HepG2 (cell line): Measurements from ENCODE around the gene PTAFR. TPM values are rescaled to one million over a fixed set of nuclear protein-coding genes. Genes with fewer than 3 reads are reported as not detected.

Experiments
- ATAC-seq: fragments of 200-7000 bp; cut with Tn5 transposase; 3 replicates; pipeline ENCODE4 v1.9.1; 2020; ENCODE audit warnings: mild to moderate bottlenecking, moderate library complexity
- BruUV-seq: library from RNA; stranded (reverse); fragments of 400-500 nt; replicated peaks from 2 replicates; lab custom pipeline; 2021; lab: Mats Ljungman, UMichigan
- CTCF ChIA-PET: fragments of 300-600 bp; formaldehyde crosslinking; extraction: SDS; loops from one replicate; lab custom pipeline; 2021; ENCODE audit warnings: low total read pairs, inconsistent platforms, low intra/inter-chr PET ratio; lab: Yijun Ruan, JAX
- POLR2A ChIA-PET: fragments of 350-600 bp; sonication (Branson Sonifier 250); formaldehyde crosslinking; loops from one replicate; lab custom pipeline; 2020; ENCODE audit warnings: antibody characterized with exemption, inconsistent platforms; lab: Yijun Ruan, JAX
- DNase-seq: peaks from one replicate; pipeline ENCODE4 v3.0.0-alpha.2; 2015; ENCODE audit warnings: low spot score
- FAIRE-seq: peaks from 3 replicates; lab custom pipeline; 2011; peaks lifted over from hg19 to GRCh38; lab: Jason Lieb, UNC
- H2AFZ ChIP-seq: one replicate; pipeline ENCODE4 v1.6.1; 2011; ENCODE audit warnings: low read length, inconsistent platforms
- H3K27ac ChIP-seq: fragments of 300-600 bp; 3 replicates; pipeline ENCODE4 v1.8.0; 2011; ENCODE audit warnings: mixed run types, mild to moderate bottlenecking, mixed read lengths, low read length, inconsistent platforms; ENCODE audit not compliant: insufficient read depth; ENCODE audit errors: extremely low read length
- H3K27me3 ChIP-seq, 2 experiments: fragments of 200-600 bp in 1 of 2; 2 replicates in 1 of 2; 3 replicates in 1 of 2; pipeline versions ENCODE4 v1.6.0 to v1.8.0; 2011; ENCODE audit warnings: low read length in 2 of 2, mild to moderate bottlenecking in 2 of 2, moderate library complexity in 2 of 2, inconsistent platforms in 1 of 2; ENCODE audit not compliant: insufficient read depth in 2 of 2, control insufficient read depth in 1 of 2
- H3K36me3 ChIP-seq, 2 experiments: fragments of 200-600 bp in 1 of 2; replicated peaks in 1 of 2; 2 replicates in 1 of 2; 3 replicates in 1 of 2; pipeline versions ENCODE4 v1.5.1 to v1.8.0; 2011; ENCODE audit warnings: low read length in 2 of 2, inconsistent platforms in 1 of 2; ENCODE audit not compliant: insufficient read depth in 2 of 2, control insufficient read depth in 1 of 2
- H3K4me1 ChIP-seq: 2 replicates; pipeline ENCODE4 v1.5.1; 2012; ENCODE audit warnings: low read length, inconsistent platforms; ENCODE audit not compliant: insufficient read depth
- H3K4me2 ChIP-seq: 2 replicates; pipeline ENCODE4 v1.6.0; 2011; ENCODE audit warnings: low read depth, low read length, inconsistent platforms
- H3K4me3 ChIP-seq, 3 experiments: fragments of 200-600 bp in 1 of 3; sonication (generic), shearing (Covaris generic) in 1 of 3; replicated peaks in 1 of 3; 2 replicates each; pipeline ENCODE4 v1.5.1; 2011 to 2016; ENCODE audit warnings: low read length in 3 of 3, inconsistent platforms in 2 of 3, low read depth in 2 of 3, mild to moderate bottlenecking in 2 of 3, control low read depth in 1 of 3, mixed read lengths in 1 of 3; ENCODE audit not compliant: insufficient read depth in 1 of 3
- H3K79me2 ChIP-seq: one replicate; pipeline ENCODE4 v1.6.1; 2011; ENCODE audit warnings: low read length, inconsistent platforms; ENCODE audit not compliant: insufficient read depth
- H3K9ac ChIP-seq: 2 replicates; pipeline ENCODE4 v1.6.0; 2011; ENCODE audit warnings: mild to moderate bottlenecking, low read depth, low read length, inconsistent platforms; ENCODE audit not compliant: insufficient read depth
- H3K9me3 ChIP-seq: 2 replicates; pipeline ENCODE4 v1.5.1; 2012; ENCODE audit warnings: mild to moderate bottlenecking, low read length
- H4K20me1 ChIP-seq: 2 replicates; pipeline ENCODE4 v1.6.0; 2011; ENCODE audit warnings: inconsistent platforms, mild to moderate bottlenecking, low read length, moderate library complexity; ENCODE audit not compliant: insufficient read depth
- ARHGAP35 ChIP-seq: sonication (generic); formaldehyde crosslinking; IDR thresholded peaks from 2 replicates; pipeline ENCODE4 v1.9.0; 2022; ENCODE audit warnings: mild to moderate bottlenecking, inconsistent platforms, moderate library complexity, missing genetic modification reagents, borderline replicate concordance
- CTCF ChIP-seq: sonication (generic); formaldehyde crosslinking; IDR thresholded peaks from 2 replicates; pipeline ENCODE4 v1.5.0; 2020; ENCODE audit warnings: mild to moderate bottlenecking, missing genetic modification reagents, moderate library complexity
- ZNF281 ChIP-seq: sonication (generic); formaldehyde crosslinking; IDR thresholded peaks from 2 replicates; pipeline ENCODE4 v1.4.0; 2020; ENCODE audit warnings: missing genetic modification reagents, borderline replicate concordance
- WGBS: methylation state at CpG from one replicate; pipeline ENCODE4 v1.1.6; 2017; ENCODE audit warnings: low lambda C conversion rate; 5-methylcytosine and 5-hydroxymethylcytosine counted together
- in situ Hi-C: cut with HindIII; loops from 2 replicates; pipeline ENCODE4 v1.10.0; 2017; ENCODE audit warnings: low pct_unique_long_range_greater_than_20kb; ENCODE audit not compliant: extremely low pct_ligation_motif_present
- intact Hi-C: fragments of 100-400 bp; cut with micrococcal nuclease; formaldehyde crosslinking; loops from one replicate; pipeline ENCODE4 v1.10.0; 2022; ENCODE audit not compliant: unreplicated experiment
- polyA plus RNA-seq, 8 experiments: library from polyadenylated mRNA; depleted of rRNA in 3 of 8; stranded (reverse) in 7 of 8; unstranded in 1 of 8; fragments of >200 nt; fragmentation: Illumina TruSeq in 4 of 8; extraction: Trizol in 4 of 8; gene quantifications; 2 replicates each; pipeline versions ENCODE4 v1.2.1 to v1.2.3, GENCODE V29; 2011 to 2016; ENCODE audit warnings: low read depth in 4 of 8, missing spikeins in 1 of 8, mixed read lengths in 1 of 8; ENCODE audit not compliant: insufficient read depth in 1 of 8
- total RNA-seq, 5 experiments: library from RNA; depleted of rRNA; stranded (reverse); fragments of >200 nt; fragmentation: Illumina TruSeq; extraction: Trizol; gene quantifications; 2 replicates each; pipeline ENCODE4 v1.2.3, GENCODE V29; 2016; ENCODE audit warnings: low read depth in 1 of 5

Gene PTAFR
- total and polyA plus RNA-seq, 2 of the 13 experiments (the other 11 are each of a cell fraction or from before 2014, with no cell fraction given): 0.27 to 24.0 TPM

GRCh38 chr1:28148880-28149195 is 27.7 kb downstream of the PTAFR start (continued):
- TF ChIP-seq CTCF (CRISPR knock-in tag): no peak

GRCh38 chr1:28147264-28148094 is 29.0 kb downstream of the PTAFR start:
- H3K9me3 ChIP-seq: no peaks in the 10 kb centered on the region
- no peak overlapping the region for H3K4me3 ChIP-seq
- ATAC-seq: peak; percentile 36; the same call in 1 of the 3 replicates
- no peak for DNase-seq
- H3K9ac ChIP-seq: no peak overlapping the region
- peak; percentile 55; the same call in 1 of the 2 replicates for TF ChIP-seq ZNF281 (CRISPR knock-in tag)
- TF ChIP-seq ARHGAP35 (CRISPR knock-in tag): no peak
- H3K36me3 ChIP-seq: no peaks in the 10 kb centered on the region
- no peak for FAIRE-seq
- ChIA-PET POLR2A (no interaction called here), CTCF (no interaction called here)
- no peak overlapping the region for H3K27ac ChIP-seq
- no peaks in the 10 kb centered on the region for H3K79me2 ChIP-seq
- in situ Hi-C loops (no loop called here), intact Hi-C loops (no loop called here)
- peaks cover 22% of the 10 kb centered on the region for H3K4me1 ChIP-seq
- no TSS peak for BruUV-seq
- H2AFZ ChIP-seq: no peak overlapping the region
- no peaks in the 10 kb centered on the region for H3K27me3 ChIP-seq
- peak overlapping the region; percentile 41; the same call in 1 of the 2 replicates for H3K4me2 ChIP-seq
- 47% methylated on average over 12 of the region's 16 CpGs for WGBS
- no peaks in the 10 kb centered on the region for H4K20me1 ChIP-seq
